SKM-1 (cell line): ENCODE measurements around the gene CUX1.
"Not testable (repeated sequence)": the region's sequence is repeated elsewhere in the genome, so short reads cannot be mapped to it uniquely, and the experiment has no call there.

ENCODE experiments used
- DNase-seq: peaks from one replicate; lab custom pipeline; 2025; ENCODE audit not compliant: unreplicated experiment; lab: John Stamatoyannopoulos, UW

CUX1 gene

DNA sequence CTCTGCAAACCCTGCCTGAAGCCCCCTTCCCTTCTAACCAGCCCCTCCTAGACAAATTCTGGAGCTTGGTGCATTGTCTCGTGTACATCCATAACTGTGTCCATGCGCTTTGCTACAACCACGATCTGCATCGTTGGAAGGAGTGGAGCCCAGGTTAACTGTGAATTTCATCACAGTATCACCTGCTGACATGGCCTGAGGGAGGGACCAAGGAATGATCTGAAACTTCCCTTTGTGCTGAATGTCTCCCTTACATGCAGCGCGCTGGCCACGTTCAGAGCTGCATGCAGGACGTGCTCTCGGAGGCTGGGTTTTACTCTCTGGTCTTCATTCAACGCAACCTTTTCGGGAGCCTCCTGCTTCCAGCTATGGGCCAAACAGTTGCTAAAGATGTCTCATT is 222.3 kb downstream of the CUX1 start:
- DNase-seq = no peak

DNA sequence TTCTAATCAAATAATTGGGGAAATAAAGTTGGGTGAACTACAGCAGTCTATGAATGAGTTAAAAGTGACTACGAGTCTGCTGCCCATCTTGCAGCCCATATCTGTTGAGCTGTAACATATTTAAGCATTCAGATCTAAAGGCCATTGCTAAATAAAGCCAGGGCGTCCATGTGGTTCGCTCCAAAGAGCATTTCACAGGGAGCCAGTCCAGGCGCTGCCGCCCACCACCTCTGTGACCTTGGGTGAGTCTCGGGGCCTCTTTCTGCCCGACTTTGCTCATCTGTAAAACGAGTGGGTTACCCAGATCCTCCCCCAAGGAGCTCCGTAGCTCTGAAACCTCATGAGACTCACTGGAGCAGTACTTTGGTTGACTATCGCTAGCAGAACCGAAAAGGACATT is 223.1 kb downstream of the CUX1 start:
- DNase-seq = no peak

DNA sequence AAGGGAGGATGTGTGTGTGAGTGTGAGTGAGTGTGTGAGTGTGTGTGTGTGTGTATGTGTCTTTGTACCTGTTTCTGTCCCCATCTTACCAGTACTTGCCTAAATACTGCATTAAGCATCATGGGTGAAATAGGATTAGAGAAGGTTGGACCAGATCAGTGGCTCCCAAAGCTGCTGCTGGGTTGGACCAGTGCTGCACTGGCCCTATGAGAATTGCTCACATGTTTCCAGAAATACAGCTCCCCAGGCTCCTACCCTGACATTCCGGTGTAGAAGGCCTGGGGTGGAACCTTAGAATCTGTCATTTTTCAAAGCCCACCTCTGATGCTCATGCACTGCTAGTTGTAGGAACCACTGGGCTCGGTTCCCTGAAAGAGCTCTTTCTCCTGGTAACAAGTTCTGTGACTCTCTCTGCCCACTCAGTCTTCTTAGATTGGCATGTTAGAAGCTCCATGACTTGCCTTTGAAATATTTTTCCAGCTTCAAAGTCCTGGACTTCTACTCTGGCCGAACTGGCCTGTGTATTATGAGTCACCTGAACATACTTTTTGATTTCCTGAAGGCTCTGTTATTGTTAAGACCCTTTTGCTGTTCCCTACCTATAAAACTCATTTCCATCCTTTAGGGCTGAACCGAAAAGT is 224.7 kb downstream of the CUX1 start:
- DNase-seq = no peak

DNA sequence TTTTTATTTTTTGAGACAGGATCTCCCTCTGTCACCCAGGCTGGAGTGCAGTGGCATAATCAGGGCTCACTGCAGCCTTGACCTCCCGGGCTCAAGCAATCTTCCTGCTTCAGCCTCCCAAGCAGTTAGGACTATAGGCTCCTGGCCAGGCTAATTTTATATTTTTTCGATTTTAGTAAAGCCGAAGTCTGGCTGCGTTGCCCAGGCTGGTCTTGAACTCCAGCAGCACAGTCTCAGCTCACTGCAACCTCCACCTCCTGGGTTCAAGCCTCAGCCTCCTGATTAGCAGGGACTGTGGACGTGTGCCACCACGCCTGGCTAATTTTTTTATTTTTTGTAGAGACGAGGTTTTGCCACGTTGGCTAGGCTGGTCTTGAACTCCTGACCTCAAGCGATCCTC is 225.4 kb downstream of the CUX1 start:
- DNase-seq = not testable (repeated sequence)

DNA sequence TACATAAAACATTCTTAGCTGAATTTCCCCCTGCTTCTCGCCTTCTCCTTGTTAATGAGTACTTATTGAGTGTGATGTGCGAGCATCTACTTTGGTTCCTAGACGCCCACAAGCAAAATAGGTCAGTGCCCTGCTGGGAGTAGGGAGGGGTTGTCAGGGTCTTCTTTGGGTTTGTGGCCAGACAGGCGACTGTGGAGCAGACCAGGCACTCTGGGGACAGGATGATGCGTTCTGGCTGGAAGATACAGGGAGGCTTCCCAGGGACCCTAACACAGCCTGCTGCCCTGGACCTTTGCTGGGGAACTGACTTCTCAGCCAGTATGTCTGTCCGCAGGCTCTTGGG is 227.2 kb downstream of the CUX1 start:
- DNase-seq = no peak

DNA sequence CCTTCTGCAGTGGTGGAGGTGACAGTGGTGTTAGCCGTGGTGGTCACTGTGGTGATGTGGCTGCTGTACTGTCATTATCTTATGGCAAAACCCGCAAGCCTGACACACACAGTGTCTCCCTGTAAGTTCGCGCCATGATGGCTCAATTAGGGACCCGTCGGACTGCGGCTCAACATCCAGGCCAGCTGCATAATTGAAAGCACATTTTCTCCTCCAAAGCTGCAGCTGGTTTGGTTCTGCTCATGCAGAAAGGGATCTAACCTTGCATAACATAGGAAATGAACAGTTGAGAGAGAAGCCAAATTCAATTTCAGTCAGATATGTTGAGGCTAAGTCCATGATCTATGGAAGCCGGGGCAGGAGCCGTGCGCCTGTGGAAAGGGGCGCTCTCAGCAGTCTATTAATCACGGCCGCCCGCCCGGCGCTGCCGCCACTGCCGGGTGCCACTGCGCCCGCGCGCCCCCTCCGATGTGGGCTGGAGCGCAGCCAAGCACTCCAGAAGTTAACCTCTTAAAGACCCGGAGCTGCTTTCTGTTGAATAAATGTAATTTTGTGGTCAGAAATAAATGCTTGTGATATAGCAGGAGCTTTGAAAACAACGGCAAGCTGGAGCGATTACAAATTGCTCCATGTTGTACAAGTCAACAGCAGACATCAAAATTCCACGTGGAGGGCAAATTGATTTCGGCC is 227.7 kb downstream of the CUX1 start:
- no peak for DNase-seq

DNA sequence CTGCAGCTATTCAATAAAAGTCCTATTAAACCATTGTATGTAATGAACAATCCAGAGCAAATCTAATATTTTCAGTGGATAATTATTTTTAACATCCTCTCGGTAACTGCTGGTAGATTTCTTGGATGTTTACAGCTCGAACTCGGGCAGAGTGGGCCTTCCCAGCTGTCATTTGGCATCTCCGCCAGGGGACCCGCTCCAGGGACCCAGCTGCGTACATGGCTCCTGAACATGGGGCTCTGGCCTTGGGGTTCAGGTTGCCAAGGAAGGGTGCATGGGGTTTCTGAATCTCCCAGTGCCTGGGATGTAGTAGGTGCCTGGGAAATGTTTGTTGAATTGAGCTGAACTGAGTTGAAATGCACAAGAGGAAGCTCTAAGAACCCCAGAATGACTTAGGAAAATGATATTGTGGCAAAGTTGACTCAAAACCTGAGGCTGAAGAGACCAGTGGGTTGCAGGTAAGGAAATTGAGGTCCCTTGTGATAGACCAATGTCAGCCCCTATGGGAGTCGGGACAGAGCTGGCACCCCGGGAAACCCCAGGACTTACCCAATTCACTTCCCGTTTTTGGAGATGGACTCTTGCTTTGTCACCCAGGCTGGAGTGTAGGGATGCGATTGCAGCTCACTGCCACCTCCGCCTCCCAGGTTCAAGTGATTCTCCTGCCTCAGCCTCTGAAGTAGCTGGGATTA is 228.4 kb downstream of the CUX1 start:
- no peak for DNase-seq

DNA sequence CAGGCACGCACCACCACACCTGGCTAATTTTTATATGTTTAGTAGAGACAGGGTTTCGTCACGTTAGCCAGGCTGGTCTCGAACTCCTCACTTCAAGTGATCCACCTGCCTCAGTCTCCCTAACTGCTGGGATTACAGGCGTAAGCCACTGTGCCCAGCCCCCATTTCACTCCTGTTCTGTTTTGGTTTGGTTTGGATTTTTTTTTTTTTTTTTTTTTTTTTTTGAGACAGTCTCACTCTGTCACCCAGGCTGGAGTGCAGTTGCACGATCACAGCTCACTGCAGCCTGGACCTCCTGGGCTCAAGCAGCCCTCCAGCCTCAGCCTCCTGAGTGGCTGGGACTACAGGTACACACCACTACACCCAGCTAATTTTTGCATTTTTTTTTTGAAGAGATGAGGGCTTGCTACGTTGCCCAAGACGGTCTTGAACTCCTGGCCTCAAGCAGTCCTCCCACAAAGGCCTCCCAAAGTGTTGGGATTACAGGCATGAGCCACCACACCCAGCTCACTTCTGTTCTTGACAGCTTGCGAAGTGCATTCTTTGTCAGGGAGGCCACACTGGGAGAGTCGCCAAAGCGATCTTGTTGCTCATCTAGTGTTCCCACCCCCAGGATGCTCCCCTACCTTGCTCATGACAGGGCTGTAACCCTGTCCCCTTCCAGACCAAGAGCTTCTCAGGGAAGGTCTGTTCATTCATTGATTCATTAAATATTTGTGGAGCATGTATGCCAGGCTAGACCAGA is 229.1 kb downstream of the CUX1 start:
- no peak for DNase-seq

DNA sequence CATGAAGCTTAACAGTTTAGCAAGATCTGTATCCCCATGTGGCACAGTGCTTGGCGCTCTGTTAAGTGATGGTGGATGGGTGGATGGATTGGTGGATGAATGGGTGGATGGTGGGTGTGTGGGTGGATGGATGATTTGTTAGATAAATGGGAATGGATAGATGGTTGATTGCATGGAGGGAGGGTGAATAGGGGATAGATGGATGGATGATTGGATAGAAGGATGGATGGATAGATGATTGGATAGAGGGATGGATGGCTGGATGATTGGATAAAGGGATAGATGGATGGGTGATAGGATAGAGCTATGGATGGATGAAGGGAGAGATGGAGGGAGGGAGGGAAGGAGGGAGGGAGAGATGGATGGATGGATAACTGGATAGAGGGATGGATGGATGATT is 229.7 kb downstream of the CUX1 start:
- no peak for DNase-seq

DNA sequence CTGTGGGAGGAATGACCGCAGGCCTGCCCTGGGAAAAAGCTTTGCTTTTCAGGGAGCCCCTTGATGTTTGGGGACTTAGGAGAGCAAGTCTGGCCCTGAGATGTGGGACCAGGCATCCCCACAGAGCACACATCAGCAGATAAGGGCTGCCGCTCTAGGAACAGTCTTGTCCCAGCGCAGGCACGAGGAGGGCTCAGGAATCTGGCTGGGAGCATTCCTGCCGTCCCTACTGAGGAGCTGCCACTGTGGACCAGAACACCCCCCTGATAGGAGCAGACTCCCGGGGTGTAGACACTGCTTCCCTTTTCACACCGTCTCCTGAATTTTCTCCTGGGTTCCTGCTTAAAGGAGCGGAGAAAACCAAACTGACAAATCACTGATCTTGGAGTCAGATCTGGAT is 232.3 kb downstream of the CUX1 start:
- DNase-seq = no peak

DNA sequence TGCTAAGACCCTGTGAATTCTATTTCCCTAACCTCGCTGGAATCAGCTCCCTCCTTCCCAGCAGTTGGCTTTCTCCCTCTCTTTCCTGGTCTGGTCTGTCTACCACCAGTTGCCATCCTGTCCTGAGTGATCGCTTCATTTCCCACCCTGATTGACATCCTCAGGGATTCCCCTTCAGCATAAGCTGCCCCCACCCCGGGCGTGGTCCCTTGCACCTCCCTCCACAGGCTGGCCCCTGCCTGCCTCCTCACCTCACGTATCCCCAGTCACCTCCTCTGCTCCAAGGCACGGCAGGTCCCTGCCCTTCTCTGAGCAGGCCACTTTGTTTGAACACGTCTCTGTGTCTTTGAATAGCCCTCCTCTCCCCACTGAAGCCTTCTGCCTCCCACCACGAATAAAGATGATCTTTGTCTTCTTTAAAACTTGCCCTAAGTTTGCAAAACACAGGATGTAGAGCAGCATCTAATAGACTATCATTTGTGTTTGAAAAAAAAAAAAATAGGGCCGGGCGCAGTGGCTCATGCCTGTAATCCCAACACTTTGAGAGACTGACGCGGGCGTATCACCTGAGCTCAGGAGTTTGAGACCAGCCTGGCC is 233.5 kb downstream of the CUX1 start:
- DNase-seq = no peak

DNA sequence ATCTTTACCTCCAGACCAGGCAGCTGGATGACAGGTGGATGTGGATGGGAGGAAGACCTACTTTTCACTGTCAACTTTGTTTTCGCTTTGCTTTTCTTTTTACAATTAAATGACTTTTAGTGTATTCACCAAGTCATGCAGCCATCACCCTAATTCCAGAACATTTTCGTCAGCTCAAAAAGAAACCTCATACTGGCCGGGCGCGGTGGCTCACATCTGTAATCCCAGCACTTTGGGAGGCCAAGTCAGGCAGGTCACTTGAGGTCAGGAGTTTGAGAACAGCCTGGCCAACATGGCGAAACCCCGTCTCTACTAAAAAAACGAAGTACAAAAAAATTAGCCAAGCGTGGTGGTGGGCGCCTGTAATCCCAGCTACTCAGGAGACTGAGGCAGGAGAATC is 234.3 kb downstream of the CUX1 start:
- not testable (repeated sequence) for DNase-seq

DNA sequence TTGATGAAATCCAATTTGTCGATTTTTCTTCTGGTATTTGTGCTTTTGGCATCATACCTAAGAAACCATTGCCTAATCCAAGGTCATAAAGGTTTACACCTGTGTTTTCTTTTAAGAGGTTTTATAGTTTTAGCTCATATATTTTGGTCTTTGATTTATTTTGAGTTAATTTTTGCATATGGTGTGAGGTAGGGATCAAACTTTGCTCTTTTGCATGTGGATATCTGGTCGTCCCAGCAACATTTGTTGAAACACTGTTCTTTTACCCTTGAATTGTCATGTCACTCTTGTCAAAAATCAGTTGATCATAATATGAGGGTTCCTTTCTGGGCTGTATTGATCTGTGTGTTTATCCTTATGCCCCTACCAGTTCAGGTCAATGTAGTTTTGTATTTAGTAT is 236.7 kb downstream of the CUX1 start:
- no peak for DNase-seq

DNA sequence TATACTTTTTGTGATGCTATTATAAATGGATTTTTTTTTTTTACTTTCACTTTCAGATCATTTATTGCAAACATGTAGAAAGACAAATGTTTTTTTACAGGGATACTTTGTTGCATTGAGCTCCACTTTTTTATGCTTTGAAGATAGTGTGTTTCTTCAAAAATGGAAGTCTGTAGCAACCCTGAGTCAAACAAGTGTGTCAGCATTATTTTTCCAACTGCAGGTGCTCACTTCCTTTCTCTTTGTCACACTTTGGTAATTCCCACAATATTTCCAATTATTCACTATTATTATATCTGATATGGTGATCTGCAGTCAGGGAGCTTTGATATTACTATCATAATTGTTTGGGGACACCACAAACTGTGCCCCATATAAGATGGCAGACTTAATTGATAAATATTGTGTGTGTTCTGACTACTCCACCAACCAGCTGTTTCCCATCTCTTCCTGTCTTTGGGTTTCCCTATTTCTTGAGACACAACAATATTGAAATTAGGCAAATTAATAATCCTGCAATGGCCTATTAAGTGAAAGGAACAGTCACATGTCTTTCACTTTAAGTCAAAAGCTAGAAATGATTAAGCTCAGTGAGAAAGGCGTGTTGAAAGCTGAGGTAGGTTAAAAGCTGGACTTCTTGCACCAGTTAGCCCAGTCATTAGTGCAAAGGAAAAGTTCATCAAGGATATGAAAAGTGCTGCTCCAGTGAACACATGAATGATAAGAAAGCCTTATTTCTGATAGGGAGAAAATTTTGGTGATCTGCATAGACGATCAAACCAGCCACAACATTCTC is 238.0 kb downstream of the CUX1 start:
- DNase-seq = no peak

DNA sequence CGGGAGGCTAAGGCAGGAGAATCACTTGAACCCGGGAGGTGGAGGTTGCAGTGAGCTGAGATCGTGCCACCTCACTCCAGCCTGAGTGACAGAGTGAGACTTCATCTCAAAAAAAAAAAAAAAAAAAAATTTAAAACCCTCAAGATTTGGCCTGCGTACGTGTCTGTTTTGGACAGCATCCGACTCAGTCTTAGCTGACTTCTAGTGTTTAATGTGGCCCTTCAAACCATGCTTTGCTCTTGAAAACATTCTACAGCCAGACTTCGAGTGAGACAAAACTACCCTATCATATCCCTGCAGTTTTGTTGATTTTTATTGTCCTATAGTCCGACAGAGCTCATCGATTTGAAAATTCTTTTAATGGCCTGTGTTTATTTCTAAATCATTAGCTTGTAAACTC is 242.1 kb downstream of the CUX1 start:
- no peak for DNase-seq

DNA sequence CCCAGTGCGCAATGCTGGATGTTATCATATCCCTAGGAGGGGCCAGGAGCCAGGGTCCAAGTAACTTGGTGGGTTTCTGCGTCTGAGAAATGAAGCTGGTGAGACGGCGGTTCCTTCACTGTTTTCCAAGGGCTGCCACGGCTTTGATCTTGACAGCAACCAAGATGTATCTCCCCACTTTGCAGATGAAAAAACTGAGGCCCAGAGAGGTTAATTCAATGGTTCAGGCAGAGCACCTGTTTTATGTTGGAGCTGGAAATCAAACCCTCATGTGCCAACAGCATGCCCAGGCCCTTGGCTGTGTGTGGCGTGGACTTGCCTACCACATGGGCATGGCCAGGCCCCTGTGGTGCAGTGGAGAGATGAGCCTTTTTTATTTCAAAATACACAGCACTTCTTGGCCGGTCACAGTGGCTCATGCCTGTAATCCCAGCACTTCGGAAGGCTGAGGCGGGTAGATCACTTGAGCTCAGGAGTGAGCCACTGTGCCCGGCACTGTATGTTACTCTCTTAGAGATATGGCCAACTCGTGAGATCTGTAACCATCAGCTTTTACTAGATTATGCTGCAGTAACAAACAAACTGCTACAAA is 244.0 kb downstream of the CUX1 start:
- DNase-seq = no peak

DNA sequence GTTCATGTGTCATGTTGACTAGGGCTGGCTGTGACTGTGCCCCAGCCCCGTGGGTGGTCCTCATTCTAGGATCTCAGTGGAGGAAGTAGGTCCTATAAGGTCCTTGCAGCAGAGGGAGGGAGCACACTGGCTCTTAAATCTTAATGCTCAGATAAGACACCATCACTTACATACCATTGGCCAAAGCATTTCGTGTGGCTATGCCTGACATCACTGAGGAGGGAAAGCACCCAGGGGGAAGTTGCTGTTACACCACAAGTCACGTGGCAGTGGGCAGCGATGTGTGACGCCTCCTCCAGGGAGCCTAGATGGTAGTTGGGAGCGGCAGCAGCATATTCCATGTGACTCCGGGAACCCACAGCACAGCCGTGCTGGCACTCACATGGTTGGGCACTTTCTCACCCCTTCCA is 244.6 kb downstream of the CUX1 start:
- no peak for DNase-seq

DNA sequence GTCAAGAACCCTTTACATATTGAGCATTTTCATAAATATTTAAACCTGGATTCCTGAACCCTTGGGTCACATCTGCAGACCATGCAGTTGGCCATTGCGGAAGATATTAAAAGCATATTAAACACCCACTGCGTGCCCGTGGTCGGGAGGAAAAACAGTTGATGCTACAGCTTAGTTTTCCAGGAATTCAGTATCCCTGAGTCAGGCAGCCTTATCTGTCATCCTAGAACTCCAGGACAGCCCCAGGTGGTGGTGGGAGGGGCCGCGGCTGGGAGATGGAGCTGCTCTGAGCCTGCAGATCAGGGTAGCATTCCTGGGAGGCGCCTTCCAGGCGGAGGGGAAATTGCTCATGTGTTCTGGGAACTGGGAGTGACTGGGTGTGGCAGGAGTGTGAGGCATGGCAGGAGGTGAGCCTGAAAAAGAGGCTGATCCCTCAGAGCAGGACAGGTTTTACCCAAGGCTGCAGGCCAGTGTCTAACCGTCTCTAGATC is 246.3 kb downstream of the CUX1 start:
- no peak for DNase-seq

DNA sequence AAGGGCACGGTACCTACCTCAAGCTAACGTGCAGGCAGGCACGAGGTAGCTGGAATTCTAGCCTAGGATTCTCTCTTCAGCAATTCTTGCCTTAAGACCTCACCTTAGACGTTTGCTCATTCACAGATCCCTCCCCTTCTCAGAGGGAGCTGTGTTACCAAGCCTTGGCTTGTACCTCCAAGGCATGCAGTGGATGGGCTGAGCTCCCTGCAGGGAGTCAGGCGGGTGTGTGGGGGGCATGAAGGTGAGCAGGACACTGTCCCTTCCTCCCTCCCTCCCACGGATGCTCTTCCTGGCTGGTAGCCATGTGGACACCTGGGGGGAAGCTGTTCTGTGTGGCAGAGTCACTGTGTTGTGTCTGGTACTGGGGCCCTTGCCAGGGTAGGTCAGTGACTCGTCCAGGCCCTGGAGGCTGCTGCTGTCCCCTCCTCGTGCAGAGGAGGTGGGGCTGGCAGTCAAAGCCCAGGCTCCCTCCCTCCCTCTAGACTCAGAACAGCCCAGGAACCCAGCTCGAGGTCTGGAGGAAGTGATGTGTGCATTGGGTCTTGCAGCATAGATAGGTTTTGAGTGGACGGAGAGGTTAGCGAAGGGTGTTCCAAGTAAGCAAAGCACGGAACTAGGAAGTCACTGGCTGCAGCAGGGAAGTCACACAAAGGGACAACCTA is 247.1 kb downstream of the CUX1 start:
- DNase-seq = no peak

DNA sequence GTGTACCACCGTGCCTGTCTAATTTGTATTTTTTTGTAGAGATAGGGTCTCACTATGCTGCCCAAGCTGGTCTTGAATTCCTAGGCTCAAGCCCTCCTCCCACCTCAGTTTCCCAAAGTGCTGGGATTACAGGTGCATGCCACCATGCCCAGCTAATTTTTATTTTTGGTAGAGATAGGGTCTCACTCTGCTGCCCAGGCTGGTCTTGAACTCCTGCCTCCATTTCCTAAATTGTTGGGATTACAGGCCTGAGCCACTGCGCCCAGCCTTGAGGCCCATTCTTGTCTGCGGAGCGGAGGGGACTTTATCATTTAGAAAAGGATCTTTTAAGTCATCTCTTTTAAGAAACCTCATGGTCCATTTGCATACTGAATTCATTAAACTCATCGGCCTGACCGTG is 247.8 kb downstream of the CUX1 start:
- DNase-seq = no peak
